ENCODE measurements around the gene TLE5. TPM values are rescaled to one million over a fixed set of nuclear protein-coding genes. Genes with fewer than 3 reads are reported as not detected.

Gene TLE5
- total and polyA plus RNA-seq, 2 experiments from 2014 or later, result 487 to 612 TPM

GRCh38 chr19:3061182-3062161 lies 823 bp downstream of the TLE5 start:
- Histone ChIP-seq H3K4me3 (peak overlapping the region; percentile 61), H3K27ac (peak overlapping the region; percentile 71), H3K36me3 (peaks cover 14% of the 10 kb centered on the region), H3K9me3 (ENCODE audit: low read depth) (no peaks in the 10 kb centered on the region), H3K27me3 (no peaks in the 10 kb centered on the region), H3K4me1 (ENCODE audit: low read depth) (peaks cover 12% of the 10 kb centered on the region)
- peak; percentile 39 for TF ChIP-seq CTCF (IDR thresholded peaks at IDR 0.05; ENCODE audit: low read depth, low read length)
- peak; percentile 30 to 60 for DNase-seq (ENCODE audit: low read depth in 1 of 2, low spot score in 1 of 2)

- no peak for DNase-seq (ENCODE audit: low read depth in 1 of 2, low spot score in 1 of 2)
- Histone ChIP-seq H3K4me1 (ENCODE audit: low read depth) (peaks cover 12% of the 10 kb centered on the region), H3K36me3 (peaks cover 14% of the 10 kb centered on the region), H3K9me3 (ENCODE audit: low read depth) (no peaks in the 10 kb centered on the region), H3K27me3 (no peaks in the 10 kb centered on the region), H3K4me3 (peak overlapping the region; percentile 61), H3K27ac (peak overlapping the region; percentile 71)
- no peak for TF ChIP-seq CTCF (IDR thresholded peaks at IDR 0.05; ENCODE audit: low read depth, low read length)
Observed at GRCh38 chr19:3060857-3061181, 1.5 kb downstream of the TLE5 start.

- no peaks in the 10 kb centered on the region for H3K9me3 ChIP-seq (ENCODE audit: low read depth)
- no peaks in the 10 kb centered on the region for H3K27me3 ChIP-seq
- TF ChIP-seq CTCF (IDR thresholded peaks at IDR 0.05; ENCODE audit: low read depth, low read length), result no peak
- H3K36me3 ChIP-seq, result peaks cover 25% of the 10 kb centered on the region
- no peak overlapping the region for H3K4me3 ChIP-seq
- H3K27ac ChIP-seq, result no peak overlapping the region
- peaks cover 12% of the 10 kb centered on the region for H3K4me1 ChIP-seq (ENCODE audit: low read depth)
- DNase-seq (ENCODE audit: low read depth in 1 of 2, low spot score in 1 of 2), result no peak
Observed at GRCh38 chr19:3059653-3060052, 2.6 kb downstream of the TLE5 start.

GRCh38 chr19:3058821-3059314 lies 3.4 kb downstream of the TLE5 start:
- no peaks in the 10 kb centered on the region for H3K9me3 ChIP-seq (ENCODE audit: low read depth)
- DNase-seq (ENCODE audit: low read depth in 1 of 2, low spot score in 1 of 2), result no peak
- H3K36me3 ChIP-seq, result peaks cover 26% of the 10 kb centered on the region
- H3K27me3 ChIP-seq, result no peaks in the 10 kb centered on the region
- no peak overlapping the region for H3K4me3 ChIP-seq
- TF ChIP-seq CTCF (IDR thresholded peaks at IDR 0.05; ENCODE audit: low read depth, low read length), result no peak
- H3K27ac ChIP-seq, result no peak overlapping the region
- peaks cover 12% of the 10 kb centered on the region for H3K4me1 ChIP-seq (ENCODE audit: low read depth)

- peaks cover 26% of the 10 kb centered on the region for H3K36me3 ChIP-seq
- no peak for TF ChIP-seq CTCF (IDR thresholded peaks at IDR 0.05; ENCODE audit: low read depth, low read length)
- H3K4me1 ChIP-seq (ENCODE audit: low read depth), result peaks cover 12% of the 10 kb centered on the region
Observed at GRCh38 chr19:3058009-3058820, 4.1 kb downstream of the TLE5 start.

More at GRCh38 chr19:3058009-3058820, 4.1 kb downstream of the TLE5 start:
- Histone ChIP-seq H3K4me3 (no peak overlapping the region), H3K27me3 (no peaks in the 10 kb centered on the region), H3K9me3 (ENCODE audit: low read depth) (no peaks in the 10 kb centered on the region), H3K27ac (no peak overlapping the region)
- DNase-seq (ENCODE audit: low read depth in 1 of 2, low spot score in 1 of 2), result no peak
